ENCODE data around the gene HSPBP1. TPM values are rescaled to one million over a fixed set of nuclear protein-coding genes. Genes with fewer than 3 reads are reported as not detected.

The HSPBP1 gene
- total RNA-seq, 2 experiments from 2014 or later: 46.4 to 47.1 TPM

DNA sequence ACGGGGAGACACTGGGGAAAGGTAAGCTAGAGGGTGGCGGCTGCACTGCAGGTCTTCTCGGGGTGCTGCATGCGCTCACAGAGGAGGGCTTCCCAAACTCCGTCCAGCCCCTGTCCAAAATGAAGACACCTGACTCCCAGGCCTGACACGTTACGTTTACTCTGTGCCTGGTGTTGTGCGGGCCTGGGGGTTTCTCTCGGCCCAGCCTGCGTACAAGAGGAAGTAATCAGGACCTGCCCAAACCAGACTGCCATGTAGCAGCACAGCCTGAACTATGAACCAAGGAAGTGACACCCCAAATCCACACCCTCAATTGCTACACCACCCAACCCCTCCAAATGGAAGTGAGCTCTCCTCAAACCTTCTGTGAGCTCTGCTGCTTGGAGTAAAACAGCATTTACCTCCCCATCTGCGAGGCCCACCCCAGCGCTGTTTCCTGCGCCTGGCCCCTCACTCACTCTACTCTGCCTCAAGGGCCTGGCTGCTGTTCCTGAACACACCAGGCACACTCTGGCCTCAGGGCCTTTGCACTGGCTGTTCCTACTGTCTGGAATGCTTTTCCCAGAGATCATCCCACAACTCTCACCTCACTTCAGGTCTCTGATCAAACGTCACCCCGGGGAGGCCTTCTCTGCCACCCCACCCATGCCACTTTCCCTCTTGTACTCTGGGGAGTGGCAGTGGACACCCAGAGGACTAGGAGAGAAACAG, 3.0 kb downstream of the HSPBP1 start:
- no peaks in the 10 kb centered on the region for H3K9me3 Mint-ChIP-seq
- ChIA-PET POLR2A (interaction anchor here (1.1 to 6.5 kb wide), 4 partner anchors 13 to 30 kb away, joined by 3 to 54 read pairs (median 4); partner anchors contain the start of gene PPP6R1), CTCF (interaction anchor here (1.5 kb wide), 1 partner anchor 141 kb away, joined by 3 read pairs; no protein-coding TSS in a partner anchor)
- peaks cover 12% of the 10 kb centered on the region for H3K36me3 Mint-ChIP-seq (ENCODE audit: low read depth)
- H3K27ac Mint-ChIP-seq: peak overlapping the region; percentile 50
- DNase-seq (no peak), ATAC-seq (no peak)
- H3K4me3 Mint-ChIP-seq: no peak overlapping the region
- H3K27me3 Mint-ChIP-seq: no peaks in the 10 kb centered on the region
- H3K4me1 Mint-ChIP-seq (ENCODE audit: low read depth): peaks cover 25% of the 10 kb centered on the region
- TF ChIP-seq, protein P1, sequence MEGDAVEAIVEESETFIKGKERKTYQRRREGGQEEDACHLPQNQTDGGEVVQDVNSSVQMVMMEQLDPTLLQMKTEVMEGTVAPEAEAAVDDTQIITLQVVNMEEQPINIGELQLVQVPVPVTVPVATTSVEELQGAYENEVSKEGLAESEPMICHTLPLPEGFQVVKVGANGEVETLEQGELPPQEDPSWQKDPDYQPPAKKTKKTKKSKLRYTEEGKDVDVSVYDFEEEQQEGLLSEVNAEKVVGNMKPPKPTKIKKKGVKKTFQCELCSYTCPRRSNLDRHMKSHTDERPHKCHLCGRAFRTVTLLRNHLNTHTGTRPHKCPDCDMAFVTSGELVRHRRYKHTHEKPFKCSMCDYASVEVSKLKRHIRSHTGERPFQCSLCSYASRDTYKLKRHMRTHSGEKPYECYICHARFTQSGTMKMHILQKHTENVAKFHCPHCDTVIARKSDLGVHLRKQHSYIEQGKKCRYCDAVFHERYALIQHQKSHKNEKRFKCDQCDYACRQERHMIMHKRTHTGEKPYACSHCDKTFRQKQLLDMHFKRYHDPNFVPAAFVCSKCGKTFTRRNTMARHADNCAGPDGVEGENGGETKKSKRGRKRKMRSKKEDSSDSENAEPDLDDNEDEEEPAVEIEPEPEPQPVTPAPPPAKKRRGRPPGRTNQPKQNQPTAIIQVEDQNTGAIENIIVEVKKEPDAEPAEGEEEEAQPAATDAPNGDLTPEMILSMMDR (IDR thresholded peaks at IDR 0.05): no peak
- intact Hi-C loops (cut with micrococcal nuclease): no loop called here

DNA sequence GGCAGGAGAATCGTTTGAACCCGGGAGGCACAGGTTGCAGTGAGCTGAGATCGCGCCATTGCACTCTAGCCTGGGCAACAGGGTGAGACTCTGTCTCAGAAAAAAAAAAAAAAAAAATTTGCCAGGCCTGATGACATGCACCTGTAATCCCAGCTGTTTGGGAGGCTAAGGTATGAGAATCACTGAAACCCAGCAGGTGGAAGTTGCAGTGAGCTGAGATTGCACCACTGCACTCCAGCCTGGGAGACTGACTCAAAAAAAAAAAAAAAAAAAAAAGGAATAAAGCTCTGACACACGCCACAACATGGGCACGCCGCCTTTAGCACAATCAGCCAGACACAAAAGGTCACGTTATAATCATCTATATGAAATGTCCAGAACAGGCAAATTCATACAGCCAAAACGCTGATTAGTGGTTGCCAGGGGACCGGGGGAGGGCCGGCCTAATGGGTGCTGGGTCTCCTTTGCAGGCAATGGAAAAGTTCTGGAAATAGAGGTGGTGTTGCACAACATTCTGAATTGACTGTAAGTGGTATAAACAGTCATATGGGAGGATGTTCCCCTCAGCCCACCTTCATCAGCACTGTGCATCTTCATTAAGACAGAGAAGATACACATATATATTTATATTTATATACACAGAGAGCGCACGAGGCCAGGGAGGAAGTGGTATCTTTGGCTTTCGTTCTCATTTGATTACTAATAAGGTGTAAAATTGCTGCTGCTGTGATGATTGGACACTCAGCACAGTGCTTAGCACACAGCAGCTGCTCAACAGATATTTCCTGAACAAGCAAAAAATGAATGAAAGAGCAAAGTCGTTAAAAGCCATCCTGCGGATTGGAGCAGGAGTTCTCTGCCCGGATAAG, 3.8 kb downstream of the HSPBP1 start:
- TF ChIP-seq, protein P1 (IDR thresholded peaks at IDR 0.05): no peak
- peak overlapping the region; percentile 50 for H3K27ac Mint-ChIP-seq
- H3K9me3 Mint-ChIP-seq: no peaks in the 10 kb centered on the region
- ChIA-PET CTCF (interaction anchor here (0.6 kb wide), 1 partner anchor 184 kb away, joined by 3 read pairs; no protein-coding TSS in a partner anchor), POLR2A (interaction anchor here (1.3 to 6.5 kb wide), 4 partner anchors 13 to 30 kb away, joined by 3 to 54 read pairs (median 4); partner anchors contain the start of gene PPP6R1)
- H3K4me3 Mint-ChIP-seq: no peak overlapping the region
- H3K27me3 Mint-ChIP-seq: no peaks in the 10 kb centered on the region
- peaks cover 12% of the 10 kb centered on the region for H3K36me3 Mint-ChIP-seq (ENCODE audit: low read depth)
- ATAC-seq (no peak), DNase-seq (peak; percentile 37)
- H3K4me1 Mint-ChIP-seq (ENCODE audit: low read depth): peaks cover 24% of the 10 kb centered on the region
- intact Hi-C loops (cut with micrococcal nuclease): no loop called here

DNA sequence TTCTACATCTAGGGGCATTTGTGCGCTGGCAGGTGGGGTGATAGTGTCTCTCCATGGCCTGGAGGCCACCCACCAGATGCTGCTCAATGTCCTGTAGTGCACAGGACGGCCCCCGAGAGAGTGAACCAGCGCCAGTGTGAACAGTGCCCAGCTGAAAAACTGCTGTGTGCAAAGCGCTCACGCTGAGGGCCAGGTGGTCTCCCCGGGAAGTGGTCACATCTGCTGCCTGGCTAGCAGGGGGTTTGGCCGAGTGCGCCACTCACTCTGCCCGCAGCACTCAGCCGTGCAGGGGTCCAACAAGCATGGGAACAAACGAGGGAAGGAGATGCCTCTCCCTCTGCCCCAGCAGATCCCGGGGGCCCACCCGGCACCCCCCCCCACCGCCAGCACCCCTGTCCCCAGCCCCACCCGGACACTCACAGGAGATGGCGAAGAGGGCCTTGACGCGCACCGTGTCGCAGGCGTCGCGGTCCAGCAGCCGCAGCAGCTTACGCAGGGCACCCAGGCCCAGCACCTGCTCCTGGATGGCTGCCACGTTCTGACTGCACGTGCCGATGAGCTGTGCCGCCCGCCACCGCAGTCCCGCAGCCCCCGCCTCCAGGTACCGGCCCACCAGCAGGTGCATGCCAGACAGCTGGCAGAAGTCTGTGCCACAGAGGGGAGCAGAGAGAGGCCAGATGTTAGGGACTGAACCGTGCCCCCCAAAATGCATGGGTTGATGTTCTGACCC, 5.8 kb downstream of the HSPBP1 start:
- DNase-seq: no peak
- Mint-ChIP-seq H3K27ac (no peak overlapping the region), H3K4me1 (ENCODE audit: low read depth) (peaks cover 12% of the 10 kb centered on the region), H3K36me3 (ENCODE audit: low read depth) (peaks cover 24% of the 10 kb centered on the region), H3K27me3 (no peaks in the 10 kb centered on the region), H3K9me3 (no peaks in the 10 kb centered on the region), H3K4me3 (no peak overlapping the region)
- no peak for ATAC-seq
- ChIA-PET CTCF (no interaction called here), POLR2A (interaction anchor here (1.0 to 1.4 kb wide), 2 partner anchors 11 to 14 kb away, joined by 3 read pairs; no protein-coding TSS in a partner anchor)
- TF ChIP-seq, protein P1 (IDR thresholded peaks at IDR 0.05): no peak
- intact Hi-C loops (cut with micrococcal nuclease): no loop called here

DNA sequence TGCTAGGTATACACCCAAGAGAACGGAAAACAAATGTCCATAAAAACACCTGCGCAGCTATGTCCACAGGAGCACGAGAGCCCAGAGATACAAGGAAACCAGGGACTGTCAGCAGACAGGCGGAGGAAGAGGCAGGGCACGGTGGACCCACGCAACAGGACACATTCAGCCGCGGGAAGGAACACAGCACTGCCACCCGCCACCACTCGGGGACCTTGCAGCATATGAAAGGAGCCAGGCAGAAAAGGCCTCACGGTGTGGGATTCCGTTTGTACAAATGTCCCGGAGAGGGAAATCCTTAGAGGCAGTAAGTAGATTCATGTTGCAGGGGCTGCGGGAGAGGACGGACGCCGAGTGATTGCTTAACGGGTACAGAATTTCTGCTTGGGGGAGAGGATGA, 7.8 kb downstream of the HSPBP1 start:
- Mint-ChIP-seq H3K4me3 (no peak overlapping the region), H3K4me1 (ENCODE audit: low read depth) (peaks cover 5% of the 10 kb centered on the region), H3K27ac (no peak overlapping the region), H3K9me3 (no peaks in the 10 kb centered on the region), H3K36me3 (ENCODE audit: low read depth) (peaks cover 28% of the 10 kb centered on the region), H3K27me3 (no peaks in the 10 kb centered on the region)
- CTCF ChIA-PET: no interaction called here
- ATAC-seq: no peak
- intact Hi-C loops (cut with micrococcal nuclease): no loop called here
- TF ChIP-seq, protein P1 (IDR thresholded peaks at IDR 0.05): no peak
- POLR2A ChIA-PET: no interaction called here
- DNase-seq: no peak

All from activated CD8-positive, alpha-beta T cell treated with anti-CD3 and anti-CD28 coated beads for 36 hours (primary cell).